CD14-positive monocyte (primary cell): ENCODE results near the gene AMACR. TPM values are rescaled to one million over a fixed set of nuclear protein-coding genes. Genes with fewer than 3 reads are reported as not detected.

ENCODE experiments used
- DNase-seq, 3 donors: peaks; one replicate each; pipeline ENCODE4 v3.0.0-alpha.2; 2011 to 2022
- H2AFZ ChIP-seq: 2 replicates; pipeline ENCODE4 v1.6.0; 2012; ENCODE audit warnings: mild to moderate bottlenecking, low read depth, low read length, inconsistent platforms; ENCODE audit not compliant: insufficient read depth, poor library complexity, severe bottlenecking
- H3K27ac ChIP-seq, 2 donors: 1 replicate in 1 of 2; 2 replicates in 1 of 2; pipeline ENCODE4 v1.5.1; 2012 to 2013; ENCODE audit warnings: low read length in 2 of 2, control low read depth in 1 of 2, inconsistent platforms in 1 of 2, low read depth in 1 of 2, mild to moderate bottlenecking in 1 of 2
- H3K27me3 ChIP-seq, 2 donors: one replicate each; pipeline versions ENCODE4 v1.6.0 to v1.6.1; 2011 to 2013; ENCODE audit warnings: low read length in 2 of 2; ENCODE audit not compliant: control insufficient read depth in 2 of 2, insufficient read depth in 2 of 2
- H3K36me3 ChIP-seq, 2 donors: replicated peaks in 1 of 2; 1 replicate in 1 of 2; 2 replicates in 1 of 2; pipeline versions ENCODE4 v1.5.1 to v1.6.1; 2012 to 2013; ENCODE audit warnings: low read length in 2 of 2, control low read depth in 1 of 2, inconsistent platforms in 1 of 2, mild to moderate bottlenecking in 1 of 2; ENCODE audit not compliant: insufficient read depth in 2 of 2, control insufficient read depth in 1 of 2
- H3K4me1 ChIP-seq, 2 donors: 1 replicate in 1 of 2; 2 replicates in 1 of 2; pipeline versions ENCODE4 v1.5.1 to v1.6.1; 2012 to 2013; ENCODE audit warnings: low read length in 2 of 2, control low read depth in 1 of 2, inconsistent platforms in 1 of 2, mild to moderate bottlenecking in 1 of 2, moderate library complexity in 1 of 2; ENCODE audit not compliant: insufficient read depth in 2 of 2, control insufficient read depth in 1 of 2
- H3K4me2 ChIP-seq: replicated peaks from 2 replicates; pipeline ENCODE3; 2012; ENCODE audit warnings: low read length, moderate library complexity, mild to moderate bottlenecking; ENCODE audit not compliant: poor library complexity, severe bottlenecking; ENCODE audit errors: extremely low read depth
- H3K4me3 ChIP-seq, 3 experiments: fragments of 200-600 bp in 1 of 3; sonication (generic) in 1 of 3; replicated peaks in 1 of 3; 1 replicate in 2 of 3; 2 replicates in 1 of 3; pipeline ENCODE4 v1.5.1; 2011 to 2013; ENCODE audit warnings: low read length in 3 of 3, mild to moderate bottlenecking in 3 of 3, control low read depth in 2 of 3, low read depth in 2 of 3, inconsistent platforms in 1 of 3, moderate library complexity in 1 of 3
- H3K79me2 ChIP-seq: 2 replicates; pipeline ENCODE4 v1.6.0; 2012; ENCODE audit warnings: mild to moderate bottlenecking, control low read depth, inconsistent platforms, low read length, moderate library complexity; ENCODE audit not compliant: insufficient read depth
- H3K9ac ChIP-seq: 2 replicates; pipeline ENCODE4 v1.6.0; 2017; ENCODE audit warnings: low read length, mild to moderate bottlenecking; ENCODE audit not compliant: insufficient read depth, poor library complexity, severe bottlenecking
- H3K9me3 ChIP-seq, 2 donors: replicated peaks in 1 of 2; 1 replicate in 1 of 2; 2 replicates in 1 of 2; pipeline versions ENCODE4 v1.5.1 to v1.6.1; 2012 to 2013; ENCODE audit warnings: low read length in 2 of 2, control low read depth in 1 of 2; ENCODE audit not compliant: control insufficient read depth in 1 of 2, insufficient read depth in 1 of 2
- H4K20me1 ChIP-seq: 2 replicates; pipeline ENCODE4 v1.6.0; 2012; ENCODE audit warnings: mild to moderate bottlenecking, low read length, control low read depth, moderate library complexity; ENCODE audit not compliant: insufficient read depth
- H3K27ac Mint-ChIP-seq, 7 donors: one replicate each; pipeline ENCODE4 v1.8.0; 2020; ENCODE audit warnings: mild to moderate bottlenecking in 7 of 7, mixed read lengths in 7 of 7, moderate library complexity in 6 of 7, inconsistent platforms in 2 of 7
- H3K27me3 Mint-ChIP-seq, 3 donors: one replicate each; pipeline ENCODE4 v1.8.0; 2021 to 2022; ENCODE audit warnings: low read depth in 3 of 3, mild to moderate bottlenecking in 3 of 3, mixed read lengths in 3 of 3, moderate library complexity in 3 of 3, inconsistent platforms in 1 of 3
- H3K36me3 Mint-ChIP-seq, 2 donors: one replicate each; pipeline ENCODE4 v1.8.0; 2020; ENCODE audit warnings: mixed read lengths in 2 of 2, inconsistent platforms in 1 of 2, mild to moderate bottlenecking in 1 of 2
- H3K4me1 Mint-ChIP-seq: one replicate; pipeline ENCODE4 v1.8.0; 2020; ENCODE audit warnings: mild to moderate bottlenecking, mixed read lengths
- H3K4me3 Mint-ChIP-seq, 2 donors: one replicate each; pipeline ENCODE4 v1.8.0; 2020; ENCODE audit warnings: mild to moderate bottlenecking in 2 of 2, mixed read lengths in 2 of 2, moderate library complexity in 1 of 2
- H3K9me3 Mint-ChIP-seq, 7 donors: one replicate each; pipeline ENCODE4 v1.8.0; 2020 to 2022; ENCODE audit warnings: mixed read lengths in 7 of 7, mild to moderate bottlenecking in 6 of 7, moderate library complexity in 6 of 7, inconsistent platforms in 2 of 7
- CTCF ChIP-seq: fragments of 200-600 bp; IDR thresholded peaks from one replicate; pipeline ENCODE4 v1.8.0; 2022; ENCODE audit warnings: antibody characterized with exemption, mild to moderate bottlenecking
- WGBS: methylation state at CpG from one replicate; pipeline ENCODE4 v1.1.5; 2013; ENCODE audit warnings: missing lambda C conversion rate; ENCODE audit not compliant: insufficient coverage; 5-methylcytosine and 5-hydroxymethylcytosine counted together
- intact Hi-C, 2 donors: fragments of 100-400 bp; cut with micrococcal nuclease; formaldehyde crosslinking; loops; one replicate each; pipeline versions ENCODE4 v1.15.0 to v1.15.1; 2023
- polyA plus RNA-seq, 3 donors: library from polyadenylated mRNA; depleted of rRNA in 1 of 3; unstranded in 2 of 3; stranded (reverse) in 1 of 3; fragments of 300-500 nt in 2 of 3; fragments of >200 nt in 1 of 3; fragmentation: Illumina TruSeq in 2 of 3; gene quantifications; 1 replicate in 2 of 3; 2 replicates in 1 of 3; pipeline ENCODE4 v1.2.3, GENCODE V29; 2012 to 2021

The AMACR gene
- polyA plus RNA-seq, 3 donors, result 1.2 to 6.1 (median 4.8) TPM

GRCh38 chr5:34053133-34053532 is 45.3 kb upstream of the AMACR start:
- Histone ChIP-seq H3K9ac (no peak overlapping the region), H3K27ac (no peak overlapping the region), H2AFZ (no peak overlapping the region), H3K27me3 (no peaks in the 10 kb centered on the region), H3K36me3 (no peaks in the 10 kb centered on the region), H3K79me2 (no peaks in the 10 kb centered on the region), H3K4me1 (peaks cover 7% of the 10 kb centered on the region in 2 donors), H3K4me2 (no peak overlapping the region), H3K4me3 (no peak overlapping the region), H3K9me3 (no peaks in the 10 kb centered on the region), H4K20me1 (no peaks in the 10 kb centered on the region)
- Mint-ChIP-seq H3K27ac (no peak overlapping the region), H3K27me3 (peaks cover 0 to 2% (median 0%) of the 10 kb centered on the region in 3 donors), H3K9me3 (no peaks in the 10 kb centered on the region), H3K36me3 (peaks cover 14 to 21% of the 10 kb centered on the region in 2 donors), H3K4me3 (no peak overlapping the region), H3K4me1 (peaks cover 8% of the 10 kb centered on the region)
- WGBS, result 100% methylated on average over 1 of the region's 2 CpGs
- DNase-seq, result no peak
- no peak for TF ChIP-seq CTCF
- intact Hi-C loops, result no loop called here

GRCh38 chr5:34051374-34051980 is 43.6 kb upstream of the AMACR start:
- Histone ChIP-seq H3K9ac (no peak overlapping the region), H3K27me3 (no peaks in the 10 kb centered on the region), H3K4me1 (peaks cover 12 to 13% of the 10 kb centered on the region in 2 donors), H4K20me1 (no peaks in the 10 kb centered on the region), H3K4me2 (no peak overlapping the region), H3K4me3 (no peak overlapping the region), H2AFZ (no peak overlapping the region), H3K9me3 (no peaks in the 10 kb centered on the region), H3K79me2 (no peaks in the 10 kb centered on the region), H3K27ac (no peak overlapping the region), H3K36me3 (no peaks in the 10 kb centered on the region)
- Mint-ChIP-seq H3K9me3 (no peaks in the 10 kb centered on the region), H3K27me3 (peaks cover 0 to 2% (median 0%) of the 10 kb centered on the region in 3 donors), H3K4me3 (no peak overlapping the region), H3K36me3 (peaks cover 14 to 15% of the 10 kb centered on the region in 2 donors), H3K4me1 (peaks cover 14% of the 10 kb centered on the region), H3K27ac (no peak overlapping the region)
- intact Hi-C loops, result no loop called here
- no CpG with 5 or more reads among the region's 4 CpGs for WGBS
- TF ChIP-seq CTCF, result no peak
- no peak for DNase-seq
